Mucosa of rectum (tissue), 2 donors: Measurements from ENCODE around the gene COPS7A.

ENCODE experiments used
- H3K27ac ChIP-seq, 2 donors: one replicate each; pipeline ENCODE4 v1.7.0; 2013; ENCODE audit warnings: inconsistent platforms in 2 of 2, low read depth in 2 of 2, low read length in 2 of 2
- H3K27me3 ChIP-seq, 2 donors: one replicate each; pipeline ENCODE4 v1.7.0; 2013; ENCODE audit warnings: low read length in 2 of 2; ENCODE audit not compliant: control insufficient read depth in 2 of 2, insufficient read depth in 2 of 2
- H3K36me3 ChIP-seq, 2 donors: one replicate each; pipeline ENCODE4 v1.7.0; 2013; ENCODE audit warnings: low read length in 2 of 2; ENCODE audit not compliant: control insufficient read depth in 2 of 2, insufficient read depth in 2 of 2
- H3K4me1 ChIP-seq, 2 donors: one replicate each; pipeline ENCODE4 v1.7.0; 2013; ENCODE audit warnings: low read length in 2 of 2, mild to moderate bottlenecking in 1 of 2; ENCODE audit not compliant: control insufficient read depth in 2 of 2, insufficient read depth in 2 of 2
- H3K4me3 ChIP-seq, 2 donors: one replicate each; pipeline ENCODE4 v1.7.0; 2013; ENCODE audit warnings: low read length in 2 of 2
- H3K9ac ChIP-seq, 2 donors: one replicate each; pipeline ENCODE4 v1.7.0; 2013; ENCODE audit warnings: low read length in 2 of 2, low read depth in 1 of 2, mild to moderate bottlenecking in 1 of 2
- H3K9me3 ChIP-seq, 2 donors: one replicate each; pipeline ENCODE4 v1.7.0; 2013; ENCODE audit warnings: low read length in 2 of 2; ENCODE audit not compliant: control insufficient read depth in 2 of 2
- donor health status: healthy.
- donor health status: Normal muscosa, but diverticular disease.

COPS7A gene, protein sequence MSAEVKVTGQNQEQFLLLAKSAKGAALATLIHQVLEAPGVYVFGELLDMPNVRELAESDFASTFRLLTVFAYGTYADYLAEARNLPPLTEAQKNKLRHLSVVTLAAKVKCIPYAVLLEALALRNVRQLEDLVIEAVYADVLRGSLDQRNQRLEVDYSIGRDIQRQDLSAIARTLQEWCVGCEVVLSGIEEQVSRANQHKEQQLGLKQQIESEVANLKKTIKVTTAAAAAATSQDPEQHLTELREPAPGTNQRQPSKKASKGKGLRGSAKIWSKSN

DNA sequence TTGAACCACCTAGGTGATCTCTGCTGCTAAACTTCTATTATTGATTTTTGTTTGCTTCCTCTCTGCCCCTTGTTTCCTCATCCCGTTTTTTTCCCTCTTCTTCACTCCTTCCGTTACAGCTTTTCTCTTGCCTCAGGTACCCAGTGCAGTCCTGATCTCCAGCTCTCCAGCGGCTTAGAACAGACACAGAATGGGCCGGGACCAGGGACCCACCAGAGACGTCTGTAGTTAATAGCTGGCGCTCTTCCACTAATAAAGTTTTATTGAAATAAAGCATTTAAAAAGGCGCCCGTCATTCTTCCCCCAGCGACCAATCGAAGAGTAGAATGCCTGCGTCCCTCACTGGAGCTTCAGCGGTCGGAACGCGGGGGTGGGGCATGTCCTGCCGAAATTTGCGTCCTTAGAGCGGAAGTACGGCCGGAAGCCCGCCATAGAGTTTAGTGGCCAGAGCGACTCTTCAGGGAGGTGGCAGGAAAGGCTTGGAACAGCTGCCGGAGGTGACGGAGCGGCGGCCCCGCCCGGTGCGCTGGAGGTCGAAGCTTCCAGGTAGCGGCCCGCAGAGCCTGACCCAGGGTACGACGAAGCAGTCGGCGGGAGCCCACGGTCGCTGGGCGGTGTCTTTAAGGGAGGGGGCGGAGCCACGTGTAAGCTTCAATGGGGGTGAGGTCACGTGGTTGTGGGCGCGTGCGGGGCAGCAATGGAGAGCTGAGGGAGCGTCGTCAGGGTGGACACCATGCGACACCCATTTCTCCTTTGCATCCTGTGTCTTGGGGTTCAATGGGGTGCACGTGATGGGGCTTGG, at the start of gene COPS7A:
Gene COPS7A (plus strand): TSS at position 440 of the 802 bp plus-strand sequence. CDS start 611 bp downstream, outside the sequence.
- H3K27me3 ChIP-seq = no peaks in the 10 kb centered on the region
- peak within 1 kb of the TSS; percentile 70 to 75 for H3K9ac ChIP-seq
- peak within 1 kb of the TSS; percentile 87 to 90 for H3K27ac ChIP-seq
- H3K9me3 ChIP-seq = no peaks in the 10 kb centered on the region
- peaks cover 9 to 14% of the 10 kb centered on the region in 2 donors for H3K36me3 ChIP-seq
- H3K4me1 ChIP-seq = peaks cover 6% of the 10 kb centered on the region in 2 donors
- H3K4me3 ChIP-seq = peak within 1 kb of the TSS; percentile 81 to 83

DNA sequence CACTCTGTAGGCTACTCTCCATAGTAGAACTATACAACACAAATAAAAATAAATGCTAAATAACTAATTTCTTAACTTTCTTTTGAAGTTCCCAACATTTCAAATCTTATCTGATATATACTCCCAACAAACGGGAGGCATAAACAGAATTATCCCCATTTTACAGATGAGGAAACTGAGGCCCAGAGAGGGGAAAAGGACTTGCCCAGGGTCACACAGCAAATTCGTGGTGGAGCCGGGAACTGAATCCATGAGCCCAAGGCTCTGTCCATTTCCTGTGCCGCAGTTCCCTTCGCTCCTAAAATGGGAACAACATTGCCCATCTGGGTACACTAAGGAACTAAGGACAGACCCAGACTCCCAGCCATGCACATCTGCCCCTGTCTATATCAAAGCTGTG, 46.9 kb upstream of the COPS7A start:
- H3K9me3 ChIP-seq = no peaks in the 10 kb centered on the region
- H3K27ac ChIP-seq = no peak overlapping the region
- peak overlapping the region in 1 of 2 donors; percentile 5 for H3K9ac ChIP-seq
- H3K36me3 ChIP-seq = peaks cover 79 to 80% of the 10 kb centered on the region in 2 donors
- H3K4me1 ChIP-seq = no peaks in the 10 kb centered on the region
- H3K27me3 ChIP-seq = no peaks in the 10 kb centered on the region
- no peak overlapping the region for H3K4me3 ChIP-seq

DNA sequence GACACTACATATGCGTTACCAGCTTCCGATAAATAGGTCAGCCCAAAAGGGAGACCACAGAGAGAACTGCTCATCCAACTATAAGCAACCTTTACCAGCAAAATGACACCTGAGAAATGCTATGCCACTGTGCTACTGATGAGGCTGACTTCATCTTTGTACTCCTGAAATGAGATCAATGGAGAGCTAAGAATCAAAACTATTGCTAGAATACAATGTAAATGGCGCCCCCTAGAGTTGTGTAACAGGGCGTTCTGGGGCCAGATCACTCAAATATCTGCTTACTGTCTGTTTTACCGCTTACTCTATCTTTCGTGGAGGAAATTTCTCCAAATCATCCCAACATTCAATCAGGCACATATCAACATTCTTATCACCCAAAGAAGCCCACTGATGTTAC, 39.2 kb upstream of the COPS7A start:
- H3K27me3 ChIP-seq = no peaks in the 10 kb centered on the region
- no peak overlapping the region for H3K27ac ChIP-seq
- peaks cover 14 to 21% of the 10 kb centered on the region in 2 donors for H3K4me1 ChIP-seq
- H3K9me3 ChIP-seq = no peaks in the 10 kb centered on the region
- no peak overlapping the region for H3K9ac ChIP-seq
- peaks cover 15 to 26% of the 10 kb centered on the region in 2 donors for H3K36me3 ChIP-seq
- H3K4me3 ChIP-seq = no peak overlapping the region

DNA sequence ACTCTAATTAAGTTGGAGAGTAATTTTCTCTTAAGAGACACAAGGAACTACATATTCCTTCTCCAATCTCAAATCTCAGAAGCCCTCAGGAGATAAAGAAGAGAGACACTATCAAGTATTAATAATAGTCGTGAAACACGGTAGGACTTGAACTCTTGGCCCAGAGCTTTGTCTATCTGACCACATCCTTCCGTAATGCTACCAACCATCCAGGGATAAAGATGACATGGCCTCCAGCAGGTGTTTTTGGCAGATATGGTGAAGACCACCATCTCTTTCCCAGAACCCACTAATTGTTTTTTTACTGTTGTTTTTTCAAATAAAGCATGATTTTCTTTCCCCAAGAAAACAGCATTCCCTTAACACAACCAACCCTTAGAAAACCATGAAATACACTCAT, 38.0 kb upstream of the COPS7A start:
- Histone ChIP-seq H3K4me3 (no peak overlapping the region), H3K27ac (no peak overlapping the region), H3K9me3 (no peaks in the 10 kb centered on the region), H3K9ac (no peak overlapping the region), H3K27me3 (no peaks in the 10 kb centered on the region), H3K4me1 (peaks cover 23 to 27% of the 10 kb centered on the region in 2 donors), H3K36me3 (peaks cover 11 to 21% of the 10 kb centered on the region in 2 donors)

DNA sequence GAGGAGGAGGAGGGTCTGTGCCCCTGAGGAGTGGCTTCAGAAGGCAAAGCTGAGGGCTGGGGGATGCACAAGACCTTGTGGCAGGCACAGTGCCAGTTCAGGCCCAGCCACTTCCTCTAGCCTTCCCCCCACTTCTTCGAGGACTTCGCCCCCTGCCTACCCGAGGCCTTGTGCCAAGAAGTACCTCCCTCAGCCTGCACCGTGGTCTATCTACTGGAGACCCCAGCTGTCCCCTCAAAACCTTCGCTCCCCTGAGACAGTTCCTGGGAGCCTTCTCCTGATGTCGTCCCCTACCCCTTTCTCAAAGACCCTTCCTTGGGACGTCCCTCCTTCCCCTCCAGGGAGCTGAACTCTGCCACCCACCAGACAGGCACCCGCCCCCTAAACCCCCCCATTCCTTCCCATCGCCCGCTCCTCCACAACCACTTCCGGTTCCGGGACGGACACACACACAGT, 35.3 kb upstream of the COPS7A start:
- Histone ChIP-seq H3K9ac (peak overlapping the region; percentile 91 to 94), H3K27ac (peak overlapping the region; percentile 92 to 97), H3K4me3 (peak overlapping the region; percentile 95 to 98), H3K9me3 (no peaks in the 10 kb centered on the region), H3K36me3 (peaks cover 0 to 14% of the 10 kb centered on the region in 2 donors), H3K4me1 (peaks cover 26 to 27% of the 10 kb centered on the region in 2 donors), H3K27me3 (no peaks in the 10 kb centered on the region)

DNA sequence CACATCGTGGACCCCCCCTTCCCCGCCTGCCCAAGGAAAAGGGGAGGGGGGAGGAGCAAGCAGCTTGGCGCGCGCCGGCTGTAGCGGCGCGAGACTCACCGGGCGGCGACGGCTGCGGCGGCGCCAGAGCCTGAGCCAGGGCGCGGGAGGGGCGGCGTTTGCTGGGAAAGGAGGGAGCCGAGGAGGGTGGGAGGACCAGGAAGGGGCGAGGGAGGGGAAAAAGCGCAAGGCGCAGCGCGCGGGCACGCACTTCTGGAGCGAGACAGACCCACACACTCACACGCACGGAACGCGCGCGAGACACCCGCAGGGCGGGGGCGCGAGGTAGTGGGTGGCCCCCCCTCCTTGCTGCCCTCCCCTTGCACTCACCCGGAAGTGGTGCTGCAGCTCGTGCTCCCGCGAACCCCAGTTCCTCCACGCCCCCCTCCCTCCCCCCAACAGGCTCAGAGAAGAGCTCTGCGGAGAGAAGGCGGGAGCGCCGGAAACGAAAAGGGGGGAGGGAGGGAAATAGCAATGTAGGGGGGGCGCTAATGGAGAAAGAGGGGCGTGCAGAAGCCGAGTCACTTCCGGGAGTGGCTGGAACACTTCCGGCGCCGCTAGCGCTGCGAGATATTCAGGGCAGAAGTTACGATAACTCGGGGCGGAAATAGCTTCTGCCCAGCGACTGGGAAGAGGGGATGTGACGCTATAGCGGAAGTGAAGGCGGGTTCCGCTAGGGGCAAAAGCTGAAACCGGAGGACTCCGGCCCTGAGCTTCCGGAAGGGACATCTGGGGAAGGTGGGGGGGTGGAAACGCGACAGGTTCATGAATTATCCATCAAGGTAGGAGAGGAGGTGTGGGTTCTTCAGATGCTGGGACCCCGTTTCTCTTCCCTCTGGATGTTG, 34.6 kb upstream of the COPS7A start, which contains the start of gene ZNF384:
Gene ZNF384 (minus strand): TSS at position 377 of the 884 bp plus-strand sequence. CDS start 9,855 bp downstream, outside the sequence.
- H3K27me3 ChIP-seq = peaks cover 0 to 3% of the 10 kb centered on the region in 2 donors
- peak within 1 kb of the TSS; percentile 92 to 97 for H3K27ac ChIP-seq
- H3K9ac ChIP-seq = peak within 1 kb of the TSS; percentile 91 to 94
- H3K9me3 ChIP-seq = no peaks in the 10 kb centered on the region
- H3K4me1 ChIP-seq = peaks cover 26 to 27% of the 10 kb centered on the region in 2 donors
- peaks cover 0 to 14% of the 10 kb centered on the region in 2 donors for H3K36me3 ChIP-seq
- H3K4me3 ChIP-seq = peak within 1 kb of the TSS; percentile 95 to 98

DNA sequence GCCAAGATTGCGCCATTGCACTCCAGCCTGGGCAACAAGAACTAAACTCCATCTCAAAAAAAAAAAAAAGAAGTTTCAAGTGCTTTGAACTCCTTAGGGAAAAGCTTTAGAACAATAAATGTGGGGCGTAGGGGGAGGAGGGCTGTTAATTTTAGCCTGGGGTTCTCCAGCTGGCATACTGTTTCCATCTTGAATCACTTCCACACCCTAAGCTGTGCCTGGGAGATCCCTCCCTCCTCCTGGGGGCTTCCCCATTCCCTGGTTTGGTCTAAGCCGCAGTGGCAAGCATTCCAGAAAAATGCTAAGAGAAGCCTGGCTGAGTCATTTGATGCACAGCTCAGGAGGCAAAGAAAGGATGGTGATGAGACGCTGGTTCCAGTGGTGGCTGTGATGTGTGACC, 32.4 kb upstream of the COPS7A start:
- H3K27ac ChIP-seq = no peak overlapping the region

DNA sequence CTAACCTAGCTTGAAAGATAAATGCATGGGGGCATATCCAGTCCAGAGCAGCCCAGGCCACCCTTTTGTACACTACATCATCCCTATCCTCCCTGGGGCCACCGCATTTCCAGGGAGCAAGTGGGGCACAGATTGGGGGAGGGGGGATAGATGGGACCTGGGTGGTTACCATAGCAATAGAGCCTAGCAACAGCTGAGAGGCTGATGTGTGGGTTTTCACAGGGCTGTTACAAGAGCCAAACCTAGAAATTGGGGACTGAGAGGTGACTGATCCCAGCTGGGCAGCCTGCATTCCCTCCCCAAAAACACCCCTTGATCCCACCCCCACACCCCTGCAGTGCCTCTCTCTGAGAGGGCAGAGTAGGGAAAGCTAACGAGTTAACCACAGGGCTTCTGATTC, 31.0 kb upstream of the COPS7A start:
- Histone ChIP-seq H3K9me3 (no peaks in the 10 kb centered on the region), H3K27me3 (peaks cover 3 to 9% of the 10 kb centered on the region in 2 donors)

More for the DNA sequence above, 32.4 kb upstream of the COPS7A start:
- H3K9ac ChIP-seq = no peak overlapping the region
- H3K27me3 ChIP-seq = peaks cover 0 to 5% of the 10 kb centered on the region in 2 donors
- peaks cover 0 to under 1% of the 10 kb centered on the region in 2 donors for H3K36me3 ChIP-seq
- no peak overlapping the region for H3K4me3 ChIP-seq
- peaks cover 24 to 26% of the 10 kb centered on the region in 2 donors for H3K4me1 ChIP-seq
- H3K9me3 ChIP-seq = no peaks in the 10 kb centered on the region

DNA sequence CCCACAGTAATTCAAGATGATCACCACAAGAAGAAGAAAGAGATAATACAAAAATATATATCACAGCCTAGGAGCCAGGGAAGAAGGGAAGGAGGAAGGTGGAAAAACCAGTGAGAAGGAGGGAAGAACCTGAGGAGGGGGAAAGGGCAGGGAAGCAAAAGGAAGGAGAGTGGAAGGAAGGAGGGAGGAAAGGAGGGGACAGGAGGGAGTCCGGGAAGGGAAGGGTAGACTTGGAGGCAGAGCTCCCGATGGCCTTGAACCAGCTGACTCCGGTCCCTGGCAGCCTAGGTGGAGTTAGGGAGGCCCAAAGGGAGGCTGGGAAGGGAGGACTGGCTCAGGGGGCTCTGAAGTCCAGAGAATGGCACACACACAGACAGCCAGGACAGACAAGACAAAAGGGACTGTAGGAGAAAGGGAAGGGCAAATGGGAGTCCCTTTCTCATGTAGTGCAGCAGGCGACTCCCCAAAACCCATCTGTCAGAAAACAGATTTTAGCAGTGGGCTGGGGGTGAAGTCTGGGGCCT, 30.0 kb upstream of the COPS7A start:
- Histone ChIP-seq H3K36me3 (no peaks in the 10 kb centered on the region), H3K9me3 (no peaks in the 10 kb centered on the region), H3K9ac (no peak overlapping the region), H3K4me3 (no peak overlapping the region), H3K4me1 (peaks cover 6 to 12% of the 10 kb centered on the region in 2 donors), H3K27ac (no peak overlapping the region), H3K27me3 (peaks cover 6 to 9% of the 10 kb centered on the region in 2 donors)

More for the DNA sequence above, 31.0 kb upstream of the COPS7A start:
- Histone ChIP-seq H3K4me1 (peaks cover 14 to 19% of the 10 kb centered on the region in 2 donors), H3K9ac (no peak overlapping the region), H3K36me3 (no peaks in the 10 kb centered on the region), H3K4me3 (no peak overlapping the region), H3K27ac (no peak overlapping the region)
